HUES64 (cell line): Measurements from ENCODE around the gene CRYBG1.

Source experiments
- H3K27ac ChIP-seq: 2 replicates; pipeline ENCODE4 v1.7.0; 2013; ENCODE audit warnings: low read depth, low read length, inconsistent platforms
- H3K27me3 ChIP-seq: 2 replicates; pipeline ENCODE4 v1.6.1; 2013; ENCODE audit warnings: mild to moderate bottlenecking, low read length; ENCODE audit not compliant: insufficient read depth
- H3K36me3 ChIP-seq: 2 replicates; pipeline ENCODE4 v1.6.1; 2013; ENCODE audit warnings: mild to moderate bottlenecking, low read length; ENCODE audit not compliant: insufficient read depth
- H3K4me1 ChIP-seq: 2 replicates; pipeline ENCODE4 v1.6.1; 2013; ENCODE audit warnings: mild to moderate bottlenecking, low read length, moderate library complexity; ENCODE audit not compliant: insufficient read depth
- H3K4me3 ChIP-seq: 2 replicates; pipeline ENCODE4 v1.5.1; 2013; ENCODE audit warnings: mild to moderate bottlenecking, low read length, moderate library complexity
- H3K9ac ChIP-seq: 2 replicates; pipeline ENCODE4 v1.6.1; 2013; ENCODE audit warnings: mild to moderate bottlenecking, low read depth, low read length
- H3K9me3 ChIP-seq: 2 replicates; pipeline ENCODE4 v1.6.1; 2013; ENCODE audit warnings: low read depth, low read length; ENCODE audit not compliant: insufficient read depth
- WGBS: fragments of 150-250, 120-280 bp; methylation state at CpG from one replicate; pipeline ENCODE4 v1.1.7; 2013; ENCODE audit warnings: missing lambda C conversion rate; 5-methylcytosine and 5-hydroxymethylcytosine counted together

Gene CRYBG1

DNA sequence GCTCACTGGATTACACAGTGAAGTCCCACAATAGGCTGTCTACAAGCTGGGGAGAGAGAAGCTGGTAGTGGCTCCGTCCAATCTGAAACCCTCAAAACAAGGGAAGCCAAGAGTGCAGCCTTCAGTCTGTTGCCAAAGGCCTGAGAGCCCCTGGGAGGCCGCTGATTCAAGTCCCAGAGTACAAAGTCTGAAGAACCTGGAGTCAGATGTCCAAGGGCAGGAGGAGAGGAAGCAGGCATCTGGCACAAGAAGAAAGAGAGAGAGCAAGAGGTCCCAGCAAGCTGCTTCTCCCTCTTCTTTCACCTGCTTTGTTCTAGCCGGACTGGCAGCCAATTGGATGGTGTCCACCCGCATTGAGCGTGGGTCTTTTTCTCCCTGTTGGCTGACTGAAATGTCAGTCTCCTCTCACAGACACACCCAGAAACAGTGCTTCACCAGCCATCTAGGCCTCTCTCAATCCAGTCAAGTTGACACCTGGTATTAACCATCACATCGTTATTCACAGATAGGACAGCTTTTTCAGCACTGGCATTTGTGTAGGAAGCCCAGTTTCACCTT lies 51.2 kb downstream of the CRYBG1 start:
- H3K9ac ChIP-seq, result no peak overlapping the region
- no peak overlapping the region for H3K4me3 ChIP-seq
- no peaks in the 10 kb centered on the region for H3K9me3 ChIP-seq
- no peak overlapping the region for H3K27ac ChIP-seq
- H3K27me3 ChIP-seq, result no peaks in the 10 kb centered on the region
- WGBS, result 87% methylated on average over 6 of the region's 6 CpGs
- H3K4me1 ChIP-seq, result no peaks in the 10 kb centered on the region
- H3K36me3 ChIP-seq, result no peaks in the 10 kb centered on the region

DNA sequence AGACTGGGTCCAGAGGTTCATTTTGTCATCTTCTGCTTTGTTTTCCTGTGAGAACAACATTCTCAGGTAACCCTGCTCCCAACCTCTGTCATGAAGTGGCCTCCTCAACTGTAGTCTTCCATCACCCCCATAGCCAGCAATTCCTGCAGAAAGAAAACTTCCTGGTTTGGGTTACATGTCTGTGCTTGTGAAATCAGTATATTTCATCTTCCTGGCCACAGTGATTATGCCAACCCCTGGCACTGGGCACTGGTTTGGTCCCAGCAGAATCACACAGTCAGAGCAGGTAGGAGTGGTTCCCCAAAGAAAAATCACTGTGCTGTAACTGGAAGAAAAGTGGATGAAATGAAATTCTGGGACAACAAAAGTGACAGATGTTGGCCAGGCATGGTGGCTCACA lies 52.5 kb downstream of the CRYBG1 start:
- Histone ChIP-seq H3K9me3 (no peaks in the 10 kb centered on the region), H3K4me3 (no peak overlapping the region), H3K27ac (no peak overlapping the region), H3K9ac (no peak overlapping the region), H3K27me3 (no peaks in the 10 kb centered on the region), H3K36me3 (no peaks in the 10 kb centered on the region), H3K4me1 (no peaks in the 10 kb centered on the region)

DNA sequence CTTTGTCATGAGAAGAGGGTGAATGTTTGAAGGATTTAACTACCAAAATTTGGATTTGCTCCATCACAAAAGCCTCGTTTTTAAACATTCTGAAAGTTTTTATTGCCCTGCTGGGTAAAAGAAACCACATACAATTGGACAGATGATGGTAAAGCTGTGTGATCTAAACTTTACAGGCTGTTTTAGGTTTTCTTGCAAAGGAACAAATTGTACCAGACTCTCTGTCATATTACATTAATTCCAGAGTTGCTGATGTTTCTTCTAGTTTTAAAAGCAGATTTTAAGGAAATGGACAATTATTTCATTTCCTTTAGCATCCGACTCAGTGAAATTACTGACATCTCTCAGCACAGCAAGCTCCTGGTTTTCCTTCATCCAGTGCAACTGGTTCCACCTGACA lies 53.2 kb downstream of the CRYBG1 start:
- 70% methylated on average over 2 of the region's 2 CpGs for WGBS
- H3K27ac ChIP-seq, result no peak overlapping the region

DNA sequence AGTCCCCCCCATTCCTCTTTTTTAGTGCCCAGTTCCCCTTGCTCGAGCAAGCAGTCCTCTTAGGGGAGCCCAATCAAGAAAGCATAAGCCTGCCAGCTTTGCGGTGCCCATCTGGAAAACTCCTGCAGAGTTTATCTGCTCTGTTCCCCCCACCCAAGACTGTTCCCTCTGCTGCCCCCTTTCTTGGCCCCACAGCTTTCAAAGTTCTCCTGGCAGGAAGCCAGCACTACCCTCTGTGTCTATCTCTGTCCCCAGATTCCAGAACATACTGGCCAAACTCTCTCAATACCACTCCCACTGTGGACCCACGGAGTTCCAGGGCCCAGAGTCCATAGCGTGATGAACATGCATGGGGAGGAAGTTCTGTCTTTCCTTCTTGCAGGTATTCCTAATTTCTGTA lies 55.4 kb downstream of the CRYBG1 start:
- Histone ChIP-seq H3K4me1 (no peaks in the 10 kb centered on the region), H3K9me3 (no peaks in the 10 kb centered on the region), H3K36me3 (no peaks in the 10 kb centered on the region), H3K27ac (no peak overlapping the region), H3K9ac (no peak overlapping the region), H3K4me3 (no peak overlapping the region), H3K27me3 (no peaks in the 10 kb centered on the region)
- WGBS, result 89% methylated on average over 4 of the region's 4 CpGs

More for the DNA sequence above, 53.2 kb downstream of the CRYBG1 start:
- H3K9me3 ChIP-seq, result no peaks in the 10 kb centered on the region
- no peak overlapping the region for H3K9ac ChIP-seq
- no peaks in the 10 kb centered on the region for H3K4me1 ChIP-seq
- no peaks in the 10 kb centered on the region for H3K27me3 ChIP-seq
- H3K36me3 ChIP-seq, result no peaks in the 10 kb centered on the region
- no peak overlapping the region for H3K4me3 ChIP-seq

DNA sequence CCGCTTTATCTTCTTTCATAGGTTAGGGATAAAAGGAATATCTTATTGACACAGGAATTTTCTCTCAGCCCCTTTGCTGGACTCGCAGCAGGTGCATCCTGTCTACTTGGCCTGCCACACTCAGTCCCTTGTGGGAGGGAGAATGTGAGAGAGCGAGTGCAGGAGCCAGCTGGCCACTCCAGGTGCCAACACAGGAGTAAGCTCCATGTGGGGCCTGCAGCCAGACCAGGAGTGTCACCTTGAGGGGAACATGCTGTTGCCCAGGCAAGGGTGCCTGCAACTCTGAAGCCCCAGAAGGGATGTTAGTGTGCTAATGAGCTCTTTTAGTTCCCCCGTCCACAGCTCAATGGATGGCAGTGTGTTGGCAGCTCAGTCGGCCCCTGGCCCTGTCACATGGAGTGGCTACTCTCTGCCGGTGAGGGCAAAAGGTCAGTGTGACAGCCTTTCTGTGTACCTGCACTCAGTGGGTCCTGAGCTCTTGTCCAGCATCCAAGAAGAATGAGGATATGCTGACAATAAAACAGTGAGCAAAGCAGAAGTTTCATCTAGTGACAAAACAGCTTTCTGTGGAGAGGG lies 57.1 kb downstream of the CRYBG1 start:
- Histone ChIP-seq H3K9me3 (no peaks in the 10 kb centered on the region), H3K27ac (no peak overlapping the region), H3K27me3 (no peaks in the 10 kb centered on the region), H3K4me1 (no peaks in the 10 kb centered on the region), H3K4me3 (no peak overlapping the region), H3K9ac (no peak overlapping the region), H3K36me3 (no peaks in the 10 kb centered on the region)
- WGBS, result 94% methylated on average over 6 of the region's 6 CpGs

DNA sequence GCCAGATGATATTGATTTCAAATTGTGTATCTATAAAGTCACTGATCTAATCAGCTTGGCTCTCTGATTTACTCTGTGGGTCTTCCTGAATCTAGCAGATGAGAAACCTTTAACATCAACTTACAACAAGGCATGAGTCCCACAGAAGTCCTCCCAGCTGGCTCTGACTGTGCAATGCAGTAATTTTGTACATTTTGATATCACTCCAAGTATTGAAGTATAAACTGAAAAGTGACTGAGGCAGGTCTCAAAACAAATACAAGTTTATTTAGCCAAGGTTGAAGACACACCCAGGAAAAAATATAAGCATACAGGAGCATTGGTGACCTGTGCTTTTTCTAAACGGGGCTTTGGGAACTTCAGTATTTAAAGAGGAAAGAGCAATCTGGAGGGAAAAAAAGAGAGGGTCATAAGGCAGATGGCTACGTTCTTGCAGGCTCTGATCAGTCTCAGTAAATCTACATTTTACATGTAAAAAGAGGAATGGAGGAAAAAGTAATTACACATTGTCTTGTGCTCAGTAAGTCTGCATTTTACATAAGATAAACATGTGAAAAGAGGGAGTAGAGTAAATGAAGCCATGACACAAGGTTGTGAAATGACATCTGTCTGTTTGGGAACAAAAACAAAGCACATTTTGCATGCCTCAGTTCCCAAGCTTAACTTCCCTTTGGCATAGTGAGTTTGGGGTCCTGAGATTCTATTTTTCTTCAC lies 59.5 kb downstream of the CRYBG1 start:
- Histone ChIP-seq H3K27ac (no peak overlapping the region), H3K9ac (no peak overlapping the region), H3K36me3 (no peaks in the 10 kb centered on the region), H3K27me3 (no peaks in the 10 kb centered on the region), H3K4me1 (no peaks in the 10 kb centered on the region), H3K4me3 (no peak overlapping the region), H3K9me3 (no peaks in the 10 kb centered on the region)
- 56% methylated on average over 2 of the region's 2 CpGs for WGBS

DNA sequence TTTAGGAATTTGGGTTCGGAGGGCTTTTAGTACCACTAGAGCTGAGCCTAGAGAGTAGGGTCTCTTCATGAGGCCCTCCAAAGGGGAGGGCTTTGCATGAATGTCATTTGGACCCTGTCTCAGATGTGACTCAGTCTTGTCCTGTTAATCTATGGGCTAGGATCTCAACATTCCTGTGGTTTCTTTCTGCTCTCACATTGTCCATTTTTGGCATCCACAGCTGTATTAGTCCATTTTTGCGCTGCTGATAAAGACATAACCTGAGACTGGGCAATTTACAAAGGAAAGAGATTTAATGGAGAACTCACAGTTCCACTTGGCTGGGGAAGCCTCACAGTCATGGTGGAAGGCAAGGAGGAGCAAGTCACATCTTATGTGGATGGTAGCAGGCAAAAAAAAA lies 61.0 kb downstream of the CRYBG1 start:
- no peak overlapping the region for H3K4me3 ChIP-seq
- no peak overlapping the region for H3K27ac ChIP-seq
- H3K4me1 ChIP-seq, result no peaks in the 10 kb centered on the region
- H3K9me3 ChIP-seq, result no peaks in the 10 kb centered on the region
- H3K9ac ChIP-seq, result no peak overlapping the region
- no peaks in the 10 kb centered on the region for H3K27me3 ChIP-seq
- 92% methylated on average over 2 of the region's 2 CpGs for WGBS
- no peaks in the 10 kb centered on the region for H3K36me3 ChIP-seq

DNA sequence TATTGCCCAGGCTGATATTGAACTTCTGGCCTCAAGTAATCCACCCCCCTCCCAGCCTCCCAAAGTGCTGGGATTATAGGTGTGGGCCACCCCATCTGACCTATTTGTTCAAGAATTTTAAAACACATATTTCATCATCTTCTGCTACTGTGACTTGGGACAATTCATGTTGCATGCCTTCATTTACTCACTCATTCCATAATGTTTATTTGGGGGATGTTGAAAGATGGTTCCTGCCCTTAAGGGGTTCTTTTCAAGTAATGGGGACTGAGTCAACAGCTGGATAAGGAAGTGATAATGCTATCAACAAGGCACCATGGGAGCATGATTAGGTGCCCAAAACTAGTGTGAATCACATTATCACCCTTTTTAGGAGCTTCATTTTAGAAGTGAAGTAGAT lies 62.0 kb downstream of the CRYBG1 start:
- Histone ChIP-seq H3K27ac (no peak overlapping the region), H3K4me1 (no peaks in the 10 kb centered on the region), H3K9me3 (no peaks in the 10 kb centered on the region), H3K9ac (no peak overlapping the region), H3K36me3 (no peaks in the 10 kb centered on the region), H3K27me3 (no peaks in the 10 kb centered on the region), H3K4me3 (no peak overlapping the region)

DNA sequence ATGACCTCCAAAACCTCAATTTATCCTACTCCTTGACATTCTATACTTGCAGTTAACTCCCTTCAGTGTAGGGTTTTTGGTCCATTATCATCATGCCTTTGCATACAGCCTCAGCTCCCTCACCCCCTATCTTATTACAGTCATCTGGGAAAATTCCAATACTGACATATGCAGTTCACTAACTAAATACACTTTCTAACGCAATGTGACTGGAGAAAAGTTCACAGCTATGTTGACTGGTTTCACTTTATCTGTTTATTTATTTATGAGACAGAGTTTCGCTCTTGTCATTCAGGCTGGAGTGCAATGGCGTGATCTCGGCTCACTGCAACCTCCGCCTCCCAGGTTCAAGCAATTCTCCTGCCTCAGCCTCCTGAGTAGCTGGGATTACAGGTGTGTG lies 64.9 kb downstream of the CRYBG1 start:
- 97% methylated on average over 5 of the region's 5 CpGs for WGBS
- no peak overlapping the region for H3K9ac ChIP-seq
- H3K4me1 ChIP-seq, result no peaks in the 10 kb centered on the region
- no peaks in the 10 kb centered on the region for H3K36me3 ChIP-seq
- no peak overlapping the region for H3K4me3 ChIP-seq
- H3K9me3 ChIP-seq, result no peaks in the 10 kb centered on the region
- no peaks in the 10 kb centered on the region for H3K27me3 ChIP-seq
- H3K27ac ChIP-seq, result no peak overlapping the region

DNA sequence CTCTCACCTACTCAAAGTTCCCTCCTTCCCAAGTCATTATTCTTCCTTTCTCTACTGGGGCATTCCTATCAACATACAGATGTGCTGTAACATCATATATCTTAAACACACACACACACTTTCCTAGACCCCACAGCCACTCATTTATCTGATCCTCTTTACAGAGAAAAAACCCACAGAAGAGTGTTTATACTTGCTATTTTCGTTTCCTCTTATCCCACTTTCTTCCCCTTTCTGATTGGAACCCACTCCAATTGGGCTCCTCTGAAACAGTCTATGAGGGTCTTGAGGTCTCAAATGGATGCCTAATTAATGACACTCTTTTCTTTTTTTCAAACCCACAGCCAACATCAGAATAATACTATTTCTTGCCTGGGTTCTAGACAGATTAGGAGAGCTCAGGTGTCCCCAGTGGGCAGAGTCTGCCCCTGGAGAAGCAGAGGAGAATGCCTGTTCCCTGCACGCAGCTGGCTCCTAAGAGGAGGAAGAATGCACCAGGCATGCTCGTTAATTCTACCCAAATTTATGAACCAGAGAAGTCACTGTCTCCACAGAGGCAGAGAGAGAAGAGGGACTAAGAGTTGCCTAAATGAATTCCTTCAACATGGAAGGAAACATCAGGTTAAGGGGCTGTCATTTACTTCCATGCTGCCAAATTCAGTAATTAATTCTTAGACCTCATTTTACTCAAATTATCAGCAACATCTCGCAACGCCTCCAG lies 65.9 kb downstream of the CRYBG1 start:
- no peaks in the 10 kb centered on the region for H3K4me1 ChIP-seq
- no peak overlapping the region for H3K4me3 ChIP-seq
- no peak overlapping the region for H3K9ac ChIP-seq
- H3K27ac ChIP-seq, result no peak overlapping the region
- 89% methylated on average over 5 of the region's 5 CpGs for WGBS
- no peaks in the 10 kb centered on the region for H3K9me3 ChIP-seq
- H3K36me3 ChIP-seq, result no peaks in the 10 kb centered on the region
- no peaks in the 10 kb centered on the region for H3K27me3 ChIP-seq

DNA sequence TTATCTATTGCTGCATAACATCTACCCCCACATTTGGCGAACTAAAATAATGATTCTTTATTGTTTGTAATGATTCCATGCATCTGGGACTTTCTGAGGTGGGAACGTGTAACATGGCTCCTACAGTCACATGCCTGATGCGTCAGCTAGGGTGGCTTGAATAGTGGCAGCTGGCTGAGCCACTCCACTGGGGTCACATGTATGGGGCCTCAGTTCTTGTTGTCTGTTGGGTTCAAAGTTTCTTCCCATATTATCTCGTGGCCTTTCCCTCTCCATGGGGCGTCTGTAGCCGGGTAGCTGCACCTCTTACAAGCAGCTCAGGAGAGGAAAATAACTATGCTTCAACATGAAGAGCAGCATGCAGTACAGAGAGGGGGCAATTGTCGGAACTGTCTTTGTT lies 69.9 kb downstream of the CRYBG1 start:
- H3K9me3 ChIP-seq, result no peaks in the 10 kb centered on the region
- no peak overlapping the region for H3K27ac ChIP-seq
- no peak overlapping the region for H3K4me3 ChIP-seq
- no peaks in the 10 kb centered on the region for H3K4me1 ChIP-seq
- H3K27me3 ChIP-seq, result no peaks in the 10 kb centered on the region
- H3K36me3 ChIP-seq, result no peaks in the 10 kb centered on the region
- WGBS, result 90% methylated on average over 7 of the region's 7 CpGs
- no peak overlapping the region for H3K9ac ChIP-seq
